Memory B cell (primary cell): ENCODE data around the gene USP17L11.
"Not testable (repeated sequence)": the region's sequence is repeated elsewhere in the genome, so short reads cannot be mapped to it uniquely, and the experiment has no call there.

Source experiments
- ATAC-seq: fragments of 150-1000 bp; cut with Tn5 transposase; 2 replicates; pipeline ENCODE4 v1.10.0; 2021; ENCODE audit warnings: low read depth, mild to moderate bottlenecking, moderate library complexity
- DNase-seq, 2 donors: peaks; one replicate each; pipeline ENCODE4 v3.0.0; 2022; ENCODE audit warnings: low spot score in 2 of 2
- H3K27ac Mint-ChIP-seq: one replicate; pipeline ENCODE4 v1.8.0; 2022; ENCODE audit warnings: mild to moderate bottlenecking, moderate library complexity, mixed read lengths
- H3K27me3 Mint-ChIP-seq: one replicate; pipeline ENCODE4 v1.8.0; 2022; ENCODE audit warnings: mixed read lengths
- H3K36me3 Mint-ChIP-seq: one replicate; pipeline ENCODE4 v1.8.0; 2022; ENCODE audit warnings: mild to moderate bottlenecking, mixed read lengths
- H3K4me1 Mint-ChIP-seq: one replicate; pipeline ENCODE4 v1.8.0; 2022; ENCODE audit warnings: mixed read lengths
- H3K4me3 Mint-ChIP-seq: one replicate; pipeline ENCODE4 v1.8.0; 2022; ENCODE audit warnings: mild to moderate bottlenecking, moderate library complexity, mixed read lengths
- H3K9me3 Mint-ChIP-seq: one replicate; pipeline ENCODE4 v1.8.0; 2022; ENCODE audit warnings: mixed read lengths

USP17L11 gene

DNA sequence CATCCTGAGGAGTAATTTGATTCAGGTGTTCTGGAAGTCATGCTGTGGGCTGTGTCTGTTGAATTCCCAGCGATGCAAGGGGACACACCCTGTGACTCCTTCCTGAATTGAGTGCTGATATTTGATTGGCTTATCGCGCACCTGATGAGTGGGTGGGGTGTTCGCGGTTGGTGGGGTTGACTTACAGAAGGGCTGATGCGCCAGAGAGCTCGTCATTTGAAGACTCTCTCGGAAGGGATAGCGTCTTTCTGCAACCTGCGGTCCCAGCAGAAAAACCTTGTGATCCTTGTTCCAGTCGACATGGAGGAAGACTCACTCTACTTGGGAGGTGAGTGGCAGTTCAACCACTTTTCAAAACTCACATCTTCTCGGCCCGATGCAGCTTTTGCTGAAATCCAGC, 47.4 kb downstream of the USP17L11 start, which contains the start of gene USP17L21:
TSS of gene USP17L21 (plus strand) at position 301 of the 400 bp plus-strand sequence. CDS start at position 301, 0 bp downstream.
- not testable (repeated sequence) for DNase-seq, H3K4me3 Mint-ChIP-seq, H3K27ac Mint-ChIP-seq, ATAC-seq, H3K27me3 Mint-ChIP-seq, H3K4me1 Mint-ChIP-seq, H3K36me3 Mint-ChIP-seq, H3K9me3 Mint-ChIP-seq
